ENCODE results near the gene GLRX5.

GRCh38 chr14:95522116-95522515, 12.7 kb upstream of the GLRX5 start:
- TF ChIP-seq CTCF (conservative IDR thresholded peaks at IDR 0.05 in 1 of 2, IDR thresholded peaks at IDR 0.05 in 1 of 2; ENCODE audit: extremely low read depth in 1 of 2, insufficient read depth in 1 of 2, low read depth in 1 of 2, low read length in 2 of 2) (no peak), EZH2 (IDR thresholded peaks at IDR 0.05; ENCODE audit: borderline replicate concordance, low read length) (no peak)

Measured in mammary epithelial cell (primary cell).